OCI-LY1 (cell line): ENCODE measurements around the gene GPATCH4.
"Not testable (repeated sequence)": the region's sequence is repeated elsewhere in the genome, so short reads cannot be mapped to it uniquely, and the experiment has no call there.

Source experiments
- CTCF ChIP-seq: fragments of 200-600 bp; sonication (generic), shearing (Covaris generic); IDR thresholded peaks from 2 replicates; pipeline ENCODE4 v1.5.1; 2017; ENCODE audit warnings: mild to moderate bottlenecking, antibody characterized with exemption, low read length, moderate library complexity, mixed read lengths
- EZH2 ChIP-seq: fragments of 200-600 bp; sonication (generic), shearing (Covaris generic); IDR thresholded peaks from 2 replicates; pipeline ENCODE4 v1.8.0; 2017; ENCODE audit warnings: borderline replicate concordance, mixed run types, mild to moderate bottlenecking, antibody characterized with exemption, low read length, moderate library complexity, mixed read lengths

- TF ChIP-seq CTCF, EZH2: not testable (repeated sequence)
Observed at GRCh38 chr1:156587927-156588326, 13.4 kb downstream of the GPATCH4 start.
